ENCODE measurements around the gene PROSER3. TPM values are rescaled to one million over a fixed set of nuclear protein-coding genes. Genes with fewer than 3 reads are reported as not detected.

Gene PROSER3
- total and polyA plus RNA-seq, 9 of the 15 experiments (the other 6 are each of a cell fraction or from before 2014, with no cell fraction given): 1.0 to 39.5 (median 5.1) TPM

- TF ChIP-seq POLR2AphosphoS5 (IDR thresholded peaks at IDR 0.05; ENCODE audit: control insufficient read depth, insufficient read depth, low read depth, low read length) (no peak), TBL1XR1 (IDR thresholded peaks at IDR 0.05; ENCODE audit: low read length in 2 of 2) (no peak; a peak in 1 of 4 replicates), PYGO2 (tag; IDR thresholded peaks at IDR 0.05) (no peak), CBX1 (IDR thresholded peaks at IDR 0.05; ENCODE audit: low read depth) (no peak; the same call in 1 of the 2 replicates), TSC22D4 (tag; IDR thresholded peaks at IDR 0.05) (no peak), ZNF212 (CRISPR knock-in tag; IDR thresholded peaks at IDR 0.05) (no peak), ZNF408 (CRISPR knock-in tag; IDR thresholded peaks at IDR 0.05; ENCODE audit: low read depth) (no peak), SFPQ (IDR thresholded peaks at IDR 0.05; ENCODE audit: low read depth, low read length) (no peak)
- TF ChIP-seq, protein P1, sequence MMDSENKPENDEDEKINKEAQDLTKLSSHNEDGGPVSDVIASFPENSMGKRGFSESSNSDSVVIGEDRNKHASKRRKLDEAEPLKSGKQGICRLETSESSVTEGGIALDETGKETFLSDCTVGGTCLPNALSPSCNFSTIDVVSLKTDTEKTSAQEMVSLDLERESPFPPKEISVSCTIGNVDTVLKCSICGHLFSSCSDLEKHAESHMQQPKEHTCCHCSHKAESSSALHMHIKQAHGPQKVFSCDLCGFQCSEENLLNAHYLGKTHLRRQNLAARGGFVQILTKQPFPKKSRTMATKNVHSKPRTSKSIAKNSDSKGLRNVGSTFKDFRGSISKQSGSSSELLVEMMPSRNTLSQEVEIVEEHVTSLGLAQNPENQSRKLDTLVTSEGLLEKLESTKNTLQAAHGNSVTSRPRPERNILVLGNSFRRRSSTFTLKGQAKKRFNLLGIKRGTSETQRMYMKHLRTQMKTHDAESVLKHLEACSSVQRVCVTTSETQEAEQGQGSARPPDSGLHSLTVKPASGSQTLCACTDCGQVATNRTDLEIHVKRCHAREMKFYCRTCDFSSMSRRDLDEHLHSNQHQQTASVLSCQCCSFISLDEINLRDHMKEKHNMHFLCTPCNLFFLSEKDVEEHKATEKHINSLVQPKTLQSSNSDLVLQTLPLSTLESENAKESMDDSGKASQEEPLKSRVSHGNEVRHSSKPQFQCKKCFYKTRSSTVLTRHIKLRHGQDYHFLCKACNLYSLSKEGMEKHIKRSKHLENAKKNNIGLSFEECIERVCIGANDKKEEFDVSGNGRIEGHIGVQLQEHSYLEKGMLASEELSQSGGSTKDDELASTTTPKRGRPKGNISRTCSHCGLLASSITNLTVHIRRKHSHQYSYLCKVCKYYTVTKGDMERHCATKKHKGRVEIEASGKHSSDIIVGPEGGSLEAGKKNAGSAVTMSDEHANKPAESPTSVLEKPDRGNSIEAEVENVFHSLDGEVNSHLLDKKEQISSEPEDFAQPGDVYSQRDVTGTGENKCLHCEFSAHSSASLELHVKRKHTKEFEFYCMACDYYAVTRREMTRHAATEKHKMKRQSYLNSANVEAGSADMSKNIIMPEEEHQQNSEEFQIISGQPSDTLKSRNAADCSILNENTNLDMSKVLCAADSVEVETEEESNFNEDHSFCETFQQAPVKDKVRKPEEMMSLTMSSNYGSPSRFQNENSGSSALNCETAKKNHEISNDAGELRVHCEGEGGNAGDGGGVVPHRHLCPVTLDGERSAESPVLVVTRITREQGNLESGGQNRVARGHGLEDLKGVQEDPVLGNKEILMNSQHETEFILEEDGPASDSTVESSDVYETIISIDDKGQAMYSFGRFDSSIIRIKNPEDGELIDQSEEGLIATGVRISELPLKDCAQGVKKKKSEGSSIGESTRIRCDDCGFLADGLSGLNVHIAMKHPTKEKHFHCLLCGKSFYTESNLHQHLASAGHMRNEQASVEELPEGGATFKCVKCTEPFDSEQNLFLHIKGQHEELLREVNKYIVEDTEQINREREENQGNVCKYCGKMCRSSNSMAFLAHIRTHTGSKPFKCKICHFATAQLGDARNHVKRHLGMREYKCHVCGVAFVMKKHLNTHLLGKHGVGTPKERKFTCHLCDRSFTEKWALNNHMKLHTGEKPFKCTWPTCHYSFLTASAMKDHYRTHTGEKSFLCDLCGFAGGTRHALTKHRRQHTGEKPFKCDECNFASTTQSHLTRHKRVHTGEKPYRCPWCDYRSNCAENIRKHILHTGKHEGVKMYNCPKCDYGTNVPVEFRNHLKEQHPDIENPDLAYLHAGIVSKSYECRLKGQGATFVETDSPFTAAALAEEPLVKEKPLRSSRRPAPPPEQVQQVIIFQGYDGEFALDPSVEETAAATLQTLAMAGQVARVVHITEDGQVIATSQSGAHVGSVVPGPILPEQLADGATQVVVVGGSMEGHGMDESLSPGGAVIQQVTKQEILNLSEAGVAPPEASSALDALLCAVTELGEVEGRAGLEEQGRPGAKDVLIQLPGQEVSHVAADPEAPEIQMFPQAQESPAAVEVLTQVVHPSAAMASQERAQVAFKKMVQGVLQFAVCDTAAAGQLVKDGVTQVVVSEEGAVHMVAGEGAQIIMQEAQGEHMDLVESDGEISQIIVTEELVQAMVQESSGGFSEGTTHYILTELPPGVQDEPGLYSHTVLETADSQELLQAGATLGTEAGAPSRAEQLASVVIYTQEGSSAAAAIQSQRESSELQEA (IDR thresholded peaks at IDR 0.05; ENCODE audit: low read depth): peak; percentile 72
- TF ChIP-seq, protein P2, sequence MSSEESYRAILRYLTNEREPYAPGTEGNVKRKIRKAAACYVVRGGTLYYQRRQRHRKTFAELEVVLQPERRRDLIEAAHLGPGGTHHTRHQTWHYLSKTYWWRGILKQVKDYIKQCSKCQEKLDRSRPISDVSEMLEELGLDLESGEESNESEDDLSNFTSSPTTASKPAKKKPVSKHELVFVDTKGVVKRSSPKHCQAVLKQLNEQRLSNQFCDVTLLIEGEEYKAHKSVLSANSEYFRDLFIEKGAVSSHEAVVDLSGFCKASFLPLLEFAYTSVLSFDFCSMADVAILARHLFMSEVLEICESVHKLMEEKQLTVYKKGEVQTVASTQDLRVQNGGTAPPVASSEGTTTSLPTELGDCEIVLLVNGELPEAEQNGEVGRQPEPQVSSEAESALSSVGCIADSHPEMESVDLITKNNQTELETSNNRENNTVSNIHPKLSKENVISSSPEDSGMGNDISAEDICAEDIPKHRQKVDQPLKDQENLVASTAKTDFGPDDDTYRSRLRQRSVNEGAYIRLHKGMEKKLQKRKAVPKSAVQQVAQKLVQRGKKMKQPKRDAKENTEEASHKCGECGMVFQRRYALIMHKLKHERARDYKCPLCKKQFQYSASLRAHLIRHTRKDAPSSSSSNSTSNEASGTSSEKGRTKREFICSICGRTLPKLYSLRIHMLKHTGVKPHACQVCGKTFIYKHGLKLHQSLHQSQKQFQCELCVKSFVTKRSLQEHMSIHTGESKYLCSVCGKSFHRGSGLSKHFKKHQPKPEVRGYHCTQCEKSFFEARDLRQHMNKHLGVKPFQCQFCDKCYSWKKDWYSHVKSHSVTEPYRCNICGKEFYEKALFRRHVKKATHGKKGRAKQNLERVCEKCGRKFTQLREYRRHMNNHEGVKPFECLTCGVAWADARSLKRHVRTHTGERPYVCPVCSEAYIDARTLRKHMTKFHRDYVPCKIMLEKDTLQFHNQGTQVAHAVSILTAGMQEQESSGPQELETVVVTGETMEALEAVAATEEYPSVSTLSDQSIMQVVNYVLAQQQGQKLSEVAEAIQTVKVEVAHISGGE (CRISPR knock-in tag; IDR thresholded peaks at IDR 0.05): no peak
Measured at GRCh38 chr19:35716801-35717664, 40.9 kb upstream of the PROSER3 start (continued).

Data from K562 (cell line).